GM21367 (cell line): ENCODE results near the gene TFB1M.

Source experiments
- ATAC-seq: cut with Tn5 transposase; IDR thresholded peaks from one replicate; pipeline ENCODE4 v1.9.1; 2021; ENCODE audit not compliant: unreplicated experiment

Gene TFB1M

DNA sequence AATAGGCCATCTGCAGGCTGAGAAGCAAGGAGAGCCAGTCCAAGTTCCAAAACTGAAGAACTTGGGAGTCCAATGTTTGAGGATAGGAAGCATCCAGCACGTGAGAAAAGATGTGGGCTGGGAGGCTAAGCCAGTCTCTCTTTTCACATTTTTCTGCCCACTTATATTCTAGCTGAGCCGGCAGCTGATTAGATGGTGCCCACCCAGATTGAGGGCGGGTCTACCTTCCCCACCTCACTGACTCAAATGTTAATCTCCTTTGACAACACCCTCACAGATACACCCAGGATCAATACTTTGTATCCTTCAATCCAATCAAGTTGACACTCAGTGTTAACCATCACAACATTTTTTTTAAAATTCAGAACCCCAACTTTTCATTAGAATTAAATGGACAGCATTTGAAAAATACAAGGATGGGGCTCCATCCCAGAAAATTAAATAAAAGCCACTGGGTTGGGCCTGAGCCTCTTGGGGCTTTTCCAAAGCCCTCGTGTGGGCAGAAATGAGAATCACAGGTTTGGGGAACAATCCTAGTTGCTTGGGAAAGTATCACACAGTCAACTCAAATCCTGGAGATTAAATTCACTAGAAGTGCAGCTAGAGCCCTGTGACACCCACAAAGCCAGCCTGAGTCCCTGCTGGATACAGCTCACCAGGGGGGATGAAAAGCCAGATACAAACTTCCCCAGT, 48.3 kb downstream of the TFB1M start:
- no peak for ATAC-seq

DNA sequence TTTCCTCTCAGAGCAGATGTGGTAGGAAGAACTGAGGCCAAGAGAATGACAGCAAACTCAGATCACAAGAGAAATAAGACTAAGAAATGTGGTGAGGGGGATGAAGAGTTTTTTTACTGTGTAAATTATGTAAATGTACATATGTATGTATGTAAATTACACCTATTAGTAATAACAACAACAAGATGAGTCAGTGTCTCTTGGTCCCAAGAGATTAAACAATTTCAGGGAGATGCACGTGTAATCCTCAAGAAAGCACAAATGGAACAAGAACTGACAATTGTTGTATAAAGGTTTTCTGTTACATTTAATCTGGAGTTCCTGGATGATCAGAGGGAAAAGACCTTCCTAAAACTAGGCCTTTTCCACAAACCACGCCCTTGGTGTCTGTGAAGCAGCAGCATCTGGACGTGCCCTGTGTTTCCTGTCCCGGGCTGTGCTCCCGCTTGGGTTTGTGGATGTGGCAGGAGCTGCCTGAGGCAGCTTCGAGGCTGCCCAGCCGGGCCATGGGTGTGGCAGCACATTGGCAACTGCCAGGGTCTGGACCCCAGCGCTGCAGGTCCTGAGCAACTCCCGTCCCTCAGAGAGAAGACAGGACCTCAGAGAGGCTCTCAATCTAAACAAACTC, 49.5 kb downstream of the TFB1M start:
- ATAC-seq, result no peak

DNA sequence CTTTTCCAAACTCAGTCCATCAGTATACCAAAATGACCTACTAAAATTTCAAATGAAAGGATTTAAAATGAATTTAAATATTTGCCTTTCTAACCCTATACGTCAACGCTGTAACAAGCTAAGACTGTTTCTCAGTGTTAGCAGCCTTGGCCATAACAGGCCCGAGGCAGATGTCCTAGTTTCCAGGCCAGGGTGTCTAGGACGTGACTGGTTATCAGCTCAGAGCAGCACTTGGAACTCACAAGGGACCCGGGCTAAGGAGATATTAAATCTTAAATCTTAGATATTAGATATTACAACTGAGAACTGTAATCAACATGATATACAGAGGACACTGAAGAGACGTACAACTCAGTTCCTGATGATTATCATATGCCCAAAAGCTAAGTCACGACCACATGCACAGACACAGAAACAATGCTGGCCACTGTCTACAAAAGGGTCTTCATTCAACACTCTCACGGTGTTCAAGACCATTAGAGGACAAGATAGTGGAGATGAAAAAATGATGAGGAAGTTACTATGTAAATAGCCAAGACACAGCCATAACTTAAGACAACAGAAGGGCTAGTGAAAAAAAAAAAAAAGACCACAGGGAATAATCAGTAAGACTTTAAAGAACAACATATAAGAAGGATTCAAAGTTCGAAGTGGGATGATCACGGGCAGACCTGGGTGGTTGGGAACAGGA, 50.8 kb downstream of the TFB1M start, which contains the start of gene CLDN20:
CLDN20 (plus strand) TSS at position 641 of the 691 bp plus-strand sequence. CDS start 11,707 bp downstream, outside the sequence.
- ATAC-seq, result no peak

DNA sequence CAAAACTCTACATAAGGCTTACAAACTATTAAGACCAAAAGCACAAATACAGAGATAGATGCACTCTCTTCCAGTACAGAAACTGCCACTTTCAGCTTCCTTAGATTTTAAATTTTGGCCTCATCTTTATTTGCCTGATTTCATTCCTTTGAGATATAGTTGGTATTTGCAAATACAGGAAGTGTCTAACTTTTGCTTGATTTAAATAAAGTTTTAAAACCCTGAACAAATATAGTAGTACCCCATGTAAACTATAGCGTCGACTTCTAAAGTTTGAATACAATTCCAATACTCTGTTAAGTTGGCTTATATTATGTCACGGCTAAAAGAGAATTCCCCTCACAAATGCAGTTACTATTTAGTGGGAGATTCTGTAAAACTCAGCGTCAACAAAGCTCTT, 51.6 kb downstream of the TFB1M start:
- no peak for ATAC-seq

DNA sequence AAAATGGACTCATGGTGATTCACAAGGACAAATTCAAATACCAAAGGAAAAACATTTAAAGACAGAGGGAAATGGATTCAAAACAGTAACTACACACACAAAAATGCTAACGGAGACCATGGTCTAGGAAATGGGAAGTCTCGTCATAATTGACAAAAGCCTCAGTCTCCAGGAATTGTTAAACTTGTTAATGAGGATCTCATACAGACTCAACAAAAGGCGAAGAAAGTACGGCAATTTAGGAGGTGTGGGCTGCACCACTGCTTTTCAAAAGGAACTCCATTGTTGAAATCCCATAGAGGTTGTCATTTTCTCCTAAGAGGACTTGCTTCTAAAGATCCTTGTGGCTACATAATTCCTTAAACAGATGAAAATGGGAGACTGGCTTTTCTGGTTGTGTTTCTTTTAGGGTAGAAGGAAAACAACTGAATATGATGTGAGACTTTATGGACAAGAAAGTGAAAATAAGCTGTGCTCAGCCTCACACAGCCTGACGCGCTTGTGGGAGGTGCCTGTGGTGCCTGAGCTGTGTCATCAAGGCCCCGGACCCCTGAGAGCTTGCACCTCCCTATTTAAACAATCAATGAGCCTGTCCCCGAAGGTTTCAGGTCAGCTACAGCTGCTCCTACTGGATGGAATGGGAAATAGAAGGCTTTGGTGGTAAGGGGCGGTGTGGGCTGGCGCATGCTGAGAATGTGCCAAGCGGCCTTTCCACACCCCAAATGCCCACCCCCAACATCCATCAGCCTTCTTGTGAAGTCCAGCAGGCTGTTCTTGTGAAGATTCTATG, 53.0 kb downstream of the TFB1M start:
- no peak for ATAC-seq

DNA sequence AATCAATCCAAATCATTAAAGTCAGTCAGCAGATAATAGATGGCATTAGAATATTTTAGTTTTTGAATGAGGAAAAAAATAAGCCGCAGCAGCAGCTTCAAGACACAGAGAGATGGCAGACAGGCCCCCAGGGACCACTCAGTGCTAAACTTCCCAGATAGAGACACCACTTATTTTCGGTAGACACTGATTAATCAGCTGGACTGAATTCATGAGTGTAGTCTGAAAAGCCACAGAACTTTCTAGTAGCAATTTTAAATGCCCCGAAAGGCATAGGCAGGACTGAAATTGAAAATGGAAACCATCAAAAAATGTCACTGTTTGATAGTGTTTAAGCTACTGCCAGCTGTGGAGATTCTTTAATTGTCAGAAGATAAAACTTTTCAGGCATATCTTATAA, 53.6 kb downstream of the TFB1M start:
- peak; percentile 45 for ATAC-seq

DNA sequence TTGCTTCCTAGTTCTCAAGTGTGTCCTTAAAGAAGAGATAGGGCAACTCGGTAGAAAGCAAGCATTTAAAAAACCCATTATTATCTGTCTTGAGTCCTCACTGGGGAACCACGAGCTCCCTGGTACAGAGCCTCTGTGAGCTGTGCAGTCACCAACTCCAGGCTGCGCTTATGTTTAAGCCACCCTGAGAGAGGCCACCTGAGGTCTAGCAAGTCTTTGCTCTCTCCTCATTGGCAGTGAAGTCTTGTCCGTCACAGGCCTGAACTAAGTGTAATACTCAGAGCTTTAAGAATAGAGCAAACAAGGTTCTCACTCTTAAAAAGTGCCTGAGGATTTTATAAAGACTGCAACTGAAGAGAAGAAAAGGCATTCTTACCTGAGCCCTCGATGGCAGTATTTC, 54.4 kb downstream of the TFB1M start:
- ATAC-seq, result no peak

DNA sequence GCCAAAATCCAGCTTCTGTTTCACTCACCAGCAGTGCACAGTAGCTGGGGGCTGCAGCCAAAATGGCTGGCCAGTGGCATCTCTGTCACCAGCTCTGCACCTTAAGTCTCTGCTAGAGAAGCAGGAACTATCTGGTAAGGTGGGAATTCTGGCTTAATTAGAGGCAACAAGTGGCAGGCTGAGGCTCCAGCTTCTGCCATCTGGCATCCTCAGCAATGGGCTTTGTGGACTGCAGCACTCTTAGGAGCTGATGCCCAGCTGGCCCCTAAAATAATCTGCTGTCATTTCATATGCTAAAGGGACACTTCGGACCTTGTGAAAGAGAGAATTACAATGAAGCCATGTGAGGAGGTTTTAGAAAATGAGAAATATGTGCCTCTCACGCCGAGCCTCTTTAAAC, 55.1 kb downstream of the TFB1M start:
- no peak for ATAC-seq

DNA sequence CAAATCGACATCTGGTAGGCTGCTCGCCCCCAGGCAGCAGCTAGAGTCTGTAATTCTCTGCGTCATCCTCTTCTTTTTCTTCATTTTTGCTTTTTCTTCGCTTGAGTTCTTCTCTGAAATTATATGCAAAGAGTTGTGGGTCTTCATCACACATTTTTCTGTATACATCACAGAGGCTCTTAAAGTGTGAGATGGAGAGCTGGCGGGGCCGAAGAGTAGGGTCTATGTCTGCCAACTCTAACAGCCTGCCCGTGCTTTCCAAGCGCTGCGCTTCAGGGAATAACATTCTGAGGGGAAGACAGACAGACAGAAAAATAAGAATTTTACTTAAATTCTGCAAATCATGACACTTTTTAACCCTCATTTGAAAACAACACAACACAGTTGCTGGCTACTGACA, 56.5 kb downstream of the TFB1M start:
- ATAC-seq, result no peak

DNA sequence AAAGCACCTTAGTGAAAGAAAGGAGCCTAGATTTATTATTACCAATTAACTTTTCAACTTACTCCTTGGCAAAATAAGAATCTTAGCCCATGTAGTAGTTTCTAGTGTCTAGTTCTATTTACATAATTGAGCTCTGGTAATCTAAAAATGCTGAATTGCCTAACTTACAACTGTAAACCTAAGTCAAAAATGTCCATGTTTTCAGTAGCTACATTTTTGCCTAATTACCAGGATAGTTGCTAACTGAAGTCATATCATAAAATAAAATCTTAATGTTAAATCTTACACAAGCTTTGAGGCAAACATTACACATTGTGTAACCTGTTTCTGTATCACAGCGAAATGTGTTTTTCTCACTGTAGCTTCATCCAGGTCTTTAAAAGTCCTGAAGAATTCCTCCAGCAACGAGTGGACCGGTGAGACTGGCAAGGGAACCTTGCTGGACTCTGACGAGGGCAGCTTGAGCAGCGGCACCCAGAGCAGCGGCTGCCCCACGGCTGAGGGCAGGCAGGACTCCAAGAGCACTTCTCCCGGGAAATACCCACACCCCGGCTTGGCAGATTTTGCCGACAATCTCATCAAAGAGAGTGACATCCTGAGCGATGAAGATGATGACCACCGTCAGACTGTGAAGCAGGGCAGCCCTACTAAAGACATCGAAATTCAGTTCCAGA, 58.0 kb downstream of the TFB1M start:
- ATAC-seq, result no peak

DNA sequence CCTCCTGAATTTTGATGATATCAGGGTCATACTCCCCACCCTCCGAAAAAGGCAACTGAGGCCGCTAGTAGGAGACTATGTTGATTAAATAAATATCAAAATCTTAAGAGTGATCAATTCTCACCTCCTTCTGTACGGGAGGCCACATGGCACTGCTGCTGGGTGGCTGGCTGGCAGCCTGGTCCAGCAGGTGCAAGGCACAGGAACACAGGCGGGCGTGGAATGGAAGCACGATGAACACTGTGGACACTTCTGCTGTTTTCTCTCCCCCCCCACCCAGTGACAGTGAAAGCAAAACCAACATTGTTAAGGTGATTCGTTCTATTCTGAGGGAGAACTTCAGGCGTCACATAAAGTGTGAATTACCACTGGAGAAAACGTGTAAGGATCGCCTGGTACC, 60.1 kb downstream of the TFB1M start:
- ATAC-seq, result no peak

DNA sequence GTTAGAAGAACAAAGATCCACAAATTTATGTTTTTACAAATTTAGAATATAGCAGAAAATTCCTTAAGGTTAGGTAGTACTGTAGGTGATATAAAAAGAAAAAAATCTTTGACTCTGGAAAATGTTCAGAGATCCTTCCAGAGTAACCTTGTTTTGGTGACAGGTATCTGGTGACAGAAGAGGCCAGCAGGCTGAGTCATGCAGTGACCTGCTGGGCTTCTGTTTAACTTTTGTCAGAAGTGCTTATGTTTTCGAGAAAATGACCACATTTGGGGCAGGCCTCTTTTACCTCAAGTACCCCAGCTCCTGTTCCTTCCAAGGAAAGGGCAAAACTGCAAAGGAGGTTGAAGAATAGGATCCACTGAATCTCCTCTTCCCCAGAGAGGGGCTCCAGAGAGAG, 60.9 kb downstream of the TFB1M start:
- ATAC-seq, result no peak

DNA sequence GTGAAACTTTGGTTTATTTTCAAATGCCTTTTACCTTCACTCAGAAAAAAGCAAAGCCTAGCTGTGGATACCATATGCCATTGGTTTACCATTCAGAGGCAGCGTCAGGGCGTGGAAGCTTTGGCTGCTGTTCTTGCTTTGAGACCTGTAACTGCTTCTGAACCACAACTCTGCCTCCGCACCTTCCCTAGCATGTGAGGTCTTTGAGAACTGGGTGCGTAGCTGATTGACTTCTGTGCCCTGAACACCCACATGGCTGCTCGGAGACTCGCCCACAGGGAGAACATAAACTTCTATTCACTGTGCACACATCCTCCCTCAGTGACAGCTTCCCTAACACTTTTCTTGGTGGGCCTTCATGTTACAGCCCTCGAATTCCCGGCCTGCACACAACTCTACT, 61.7 kb downstream of the TFB1M start:
- ATAC-seq, result no peak

DNA sequence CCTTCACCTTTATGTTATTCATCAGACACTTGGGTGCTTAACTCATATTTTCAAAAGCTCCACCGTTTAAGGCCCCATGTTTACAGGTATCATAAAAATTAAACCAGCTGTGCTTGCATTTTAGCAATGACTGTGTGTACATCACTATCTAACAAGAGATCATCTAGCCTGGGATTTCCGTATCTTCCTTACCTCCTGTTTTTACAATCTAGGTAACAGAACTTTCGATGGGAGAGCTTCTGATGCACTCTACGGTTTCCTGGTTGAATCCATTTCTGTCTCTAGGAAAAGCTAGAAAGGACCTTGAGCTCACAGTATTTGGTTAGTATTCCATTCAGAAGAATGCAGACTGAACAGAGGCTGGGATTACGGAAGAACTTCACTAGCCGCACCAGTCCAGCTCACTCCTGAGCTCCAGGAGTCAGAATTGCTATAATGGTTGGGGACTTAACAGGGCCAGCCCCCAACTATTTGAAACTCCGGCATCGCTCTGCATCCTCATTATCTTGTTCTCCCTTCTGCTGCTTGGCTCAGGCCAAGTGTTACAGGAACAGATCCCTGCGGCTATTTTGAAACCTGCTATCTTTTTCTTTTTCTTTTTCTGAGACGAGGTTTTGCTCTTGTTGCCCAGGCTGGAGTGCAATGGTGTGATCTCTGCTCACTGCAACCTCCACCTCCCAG, 63.4 kb downstream of the TFB1M start:
- no peak for ATAC-seq

DNA sequence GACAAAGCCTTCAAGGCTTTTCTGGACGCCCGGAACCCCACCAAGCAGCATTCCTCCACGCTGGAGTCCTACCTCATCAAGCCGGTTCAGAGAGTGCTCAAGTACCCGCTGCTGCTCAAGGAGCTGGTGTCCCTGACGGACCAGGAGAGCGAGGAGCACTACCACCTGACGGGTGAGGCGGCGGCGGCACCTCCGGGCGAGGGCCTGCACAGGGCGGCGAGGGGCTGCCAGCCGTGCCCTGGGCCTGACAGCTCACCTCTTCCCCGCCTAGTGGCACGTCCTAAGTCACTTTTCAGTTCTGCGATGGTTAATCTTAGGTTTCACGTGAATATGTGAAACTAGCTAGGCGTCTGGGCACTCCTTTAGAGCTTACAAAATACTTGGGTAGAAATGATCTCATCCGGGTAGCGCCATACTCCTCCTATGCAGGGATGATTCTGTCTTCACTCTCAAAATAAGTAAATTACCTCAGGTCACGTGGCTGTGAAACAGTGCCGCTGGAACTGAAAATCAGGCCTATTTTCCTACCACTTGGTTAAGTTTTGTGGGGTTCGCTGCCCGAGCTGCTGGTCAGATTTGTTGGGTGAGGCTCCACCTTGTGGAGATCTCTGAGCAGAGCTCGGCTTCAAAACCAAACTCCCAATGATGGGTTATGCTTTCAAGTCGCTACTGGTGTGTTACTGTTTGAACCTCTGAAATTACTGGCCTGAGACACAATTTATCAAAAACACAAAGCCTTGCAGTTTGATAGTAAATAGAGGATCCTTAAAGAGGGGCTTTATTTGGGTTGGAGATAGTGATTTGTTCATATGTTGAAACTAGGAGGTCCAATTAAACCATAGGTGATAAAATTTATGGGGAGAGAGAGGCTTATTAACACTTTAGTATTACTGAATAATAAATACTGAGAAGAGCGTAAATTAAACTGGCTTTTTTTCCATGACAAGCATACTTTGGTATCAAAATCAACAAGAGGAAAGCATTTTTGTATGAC, 66.0 kb downstream of the TFB1M start:
- ATAC-seq, result peak; percentile 54

DNA sequence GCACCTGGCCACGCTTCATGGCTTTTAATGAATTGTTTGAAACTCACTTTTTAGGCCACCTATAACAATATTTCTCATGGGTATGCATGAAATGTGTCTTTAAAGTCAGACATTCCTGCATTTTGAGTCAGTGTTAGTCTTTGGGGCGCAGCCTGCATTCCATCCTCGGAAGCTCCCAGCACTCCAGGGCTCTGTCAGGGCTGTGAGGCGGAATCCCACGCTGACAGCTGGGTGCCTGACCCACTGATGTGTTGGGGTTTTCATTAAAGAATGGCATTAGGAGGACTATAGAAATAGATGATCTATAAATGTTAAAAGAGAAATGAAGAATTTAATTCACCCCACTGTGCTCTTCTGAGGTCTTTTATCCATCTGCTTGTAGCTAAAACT, 66.7 kb downstream of the TFB1M start:
- no peak for ATAC-seq

DNA sequence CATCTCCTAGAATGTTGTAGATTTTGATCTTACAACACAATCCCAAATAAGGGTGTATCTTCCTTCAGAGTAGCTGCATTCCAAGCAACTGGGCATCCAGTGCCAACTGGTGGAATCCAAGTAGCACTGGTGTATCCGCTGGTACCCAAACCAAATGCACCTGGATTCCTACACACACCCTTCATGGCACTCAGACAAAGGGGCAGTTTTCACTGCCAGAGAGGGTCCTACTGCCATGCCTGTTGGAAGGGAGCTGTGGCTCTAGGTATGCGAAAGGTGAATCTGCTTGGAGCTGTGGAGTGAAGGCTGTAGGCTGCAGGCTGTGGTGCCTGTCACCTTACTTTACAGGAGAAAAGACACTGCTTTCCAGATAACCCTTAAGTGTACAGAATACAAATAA, 67.5 kb downstream of the TFB1M start:
- ATAC-seq, result no peak

DNA sequence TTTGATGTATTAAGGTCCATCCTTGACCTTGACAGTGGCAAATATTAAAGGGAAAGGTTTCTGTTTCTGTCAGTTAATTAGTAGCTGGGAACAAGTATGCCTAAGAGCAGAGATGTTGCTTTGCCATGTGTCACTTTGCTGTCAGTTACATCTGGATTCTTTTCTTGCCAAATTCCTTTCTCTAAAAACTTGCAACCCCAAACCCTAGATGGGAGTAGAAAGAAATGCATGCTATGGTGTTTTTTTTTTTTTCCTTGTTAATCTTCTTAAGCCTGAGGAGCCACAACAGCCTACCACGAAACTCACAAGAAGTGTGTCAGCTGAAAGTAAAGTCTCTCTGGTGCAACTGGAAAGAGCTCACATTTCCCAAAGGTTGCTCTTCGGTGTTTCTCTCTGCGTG, 68.5 kb downstream of the TFB1M start:
- ATAC-seq, result no peak

DNA sequence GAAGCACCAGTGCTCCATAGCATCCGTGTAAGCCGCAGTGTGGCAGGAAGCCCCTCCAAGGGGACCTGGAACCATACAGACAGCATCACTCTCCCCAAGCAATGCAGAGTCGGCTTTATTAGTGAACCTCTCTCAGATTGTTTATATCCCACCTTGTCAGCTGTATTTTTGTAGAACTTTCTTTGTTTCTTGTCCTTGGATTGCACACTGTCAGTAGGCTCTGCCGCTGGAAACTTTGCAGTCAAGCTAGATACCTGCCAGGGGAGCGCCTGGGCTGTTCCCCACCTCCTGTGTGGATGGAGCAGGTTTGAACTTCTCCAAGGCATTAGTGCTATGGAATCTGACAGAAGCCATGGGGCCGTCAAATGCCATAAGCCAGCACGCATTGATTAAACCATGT, 69.1 kb downstream of the TFB1M start:
- no peak for ATAC-seq
